Right kidney (tissue), 1 donor: ENCODE measurements around the gene AMACR.
"Not testable (repeated sequence)": the region's sequence is repeated elsewhere in the genome, so short reads cannot be mapped to it uniquely, and the experiment has no call there.

Experiments used
- DNase-seq: peaks from one replicate; pipeline ENCODE4 v3.0.0-alpha.2; 2016

Gene AMACR

DNA sequence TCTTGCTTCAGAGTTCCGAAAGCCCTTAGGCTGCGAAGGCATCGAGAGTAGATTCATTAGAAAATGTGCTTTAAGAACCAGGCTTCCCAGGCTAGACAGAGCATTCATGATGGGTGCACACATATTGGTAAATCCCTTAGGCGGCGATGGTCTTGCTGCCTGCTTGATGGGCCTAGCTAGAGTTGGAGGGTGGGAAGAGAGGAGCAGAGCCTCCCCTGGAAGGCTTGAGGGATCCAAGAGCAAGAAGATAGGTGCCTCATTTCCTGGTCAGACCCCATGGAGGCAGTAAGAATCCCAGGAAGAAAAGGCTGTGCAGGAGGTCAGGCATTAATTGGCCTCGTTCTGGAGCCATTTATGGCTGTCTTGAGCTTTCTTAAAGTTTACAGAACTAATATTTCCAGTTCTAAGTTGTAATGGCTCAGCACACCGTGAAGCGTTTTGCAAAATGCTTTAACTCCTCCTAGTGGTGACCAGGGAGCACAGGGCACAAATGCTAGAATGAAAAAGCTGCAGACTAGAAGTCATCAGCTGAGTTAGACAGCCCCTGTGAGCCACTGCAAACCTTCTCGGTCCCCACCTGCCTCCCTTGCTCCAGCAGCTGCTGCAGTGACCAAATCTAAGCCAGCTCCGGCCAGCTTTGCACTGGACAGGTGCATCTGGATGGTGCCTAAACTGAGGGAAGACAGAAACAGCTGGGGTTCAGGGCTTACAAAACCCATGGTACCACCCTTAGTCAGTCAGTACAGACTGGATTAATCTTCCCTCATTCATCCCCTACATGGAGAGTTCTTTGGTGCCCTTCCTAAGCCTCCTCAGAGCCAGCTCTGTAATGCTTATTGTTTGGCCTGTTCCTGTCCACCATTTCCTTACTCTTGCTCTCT lies 38.0 kb downstream of the AMACR start:
- peak; percentile 19 for DNase-seq

DNA sequence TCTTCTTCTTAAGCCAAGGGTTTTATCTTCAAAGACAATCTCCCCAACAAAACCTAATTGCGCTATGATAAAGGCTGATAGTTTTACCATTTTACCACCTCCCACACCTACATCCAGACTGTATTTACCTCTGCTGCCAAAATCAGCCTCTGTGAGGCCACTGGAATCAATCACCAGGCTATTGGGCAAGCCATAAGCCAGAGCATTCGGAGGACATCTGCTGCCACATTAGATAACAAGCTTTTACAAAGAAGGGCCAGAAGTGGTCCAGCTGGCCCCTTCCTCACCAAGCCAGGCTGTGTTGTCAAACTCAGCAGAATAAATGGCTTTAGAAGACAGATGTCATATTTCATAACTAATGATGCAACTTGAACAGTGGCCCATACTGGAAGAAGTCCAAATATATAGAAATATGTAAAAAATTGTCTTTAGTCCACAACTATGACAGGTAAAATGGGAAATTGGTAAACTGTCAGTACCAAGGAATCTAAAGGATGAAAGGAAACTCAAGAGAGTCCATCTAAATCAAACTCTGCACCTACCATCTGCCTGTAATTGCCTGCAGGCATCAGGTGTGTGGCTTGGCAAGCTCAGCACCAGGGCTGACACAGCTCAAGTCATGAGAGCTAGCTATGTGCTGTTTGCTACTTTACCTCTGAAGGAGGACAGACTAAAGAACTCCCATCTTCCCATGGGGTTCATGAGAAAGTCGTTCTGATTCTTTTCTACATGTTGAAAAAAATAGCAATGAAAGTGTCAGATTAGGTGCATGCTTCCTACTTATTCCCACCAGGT lies 39.4 kb downstream of the AMACR start:
- no peak for DNase-seq

DNA sequence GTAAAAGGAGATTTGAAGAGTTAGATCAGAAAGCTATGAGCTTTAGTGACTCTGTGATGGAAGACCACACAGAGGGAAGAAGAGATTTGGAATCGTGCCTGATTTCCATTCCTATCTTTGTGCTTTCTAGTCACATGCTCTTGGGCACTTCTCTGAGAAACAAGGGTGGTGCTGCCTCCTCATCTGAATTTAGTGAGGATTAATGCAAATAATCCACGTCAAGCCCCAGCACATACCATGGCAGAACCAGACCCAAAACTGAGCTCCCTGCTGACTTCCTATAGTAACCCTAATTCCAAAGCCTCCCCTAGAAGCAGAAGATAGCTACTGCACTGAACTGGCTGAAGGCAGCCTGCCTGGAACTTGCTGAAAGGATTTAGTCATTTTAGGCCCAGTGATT lies 41.0 kb downstream of the AMACR start:
- no peak for DNase-seq

DNA sequence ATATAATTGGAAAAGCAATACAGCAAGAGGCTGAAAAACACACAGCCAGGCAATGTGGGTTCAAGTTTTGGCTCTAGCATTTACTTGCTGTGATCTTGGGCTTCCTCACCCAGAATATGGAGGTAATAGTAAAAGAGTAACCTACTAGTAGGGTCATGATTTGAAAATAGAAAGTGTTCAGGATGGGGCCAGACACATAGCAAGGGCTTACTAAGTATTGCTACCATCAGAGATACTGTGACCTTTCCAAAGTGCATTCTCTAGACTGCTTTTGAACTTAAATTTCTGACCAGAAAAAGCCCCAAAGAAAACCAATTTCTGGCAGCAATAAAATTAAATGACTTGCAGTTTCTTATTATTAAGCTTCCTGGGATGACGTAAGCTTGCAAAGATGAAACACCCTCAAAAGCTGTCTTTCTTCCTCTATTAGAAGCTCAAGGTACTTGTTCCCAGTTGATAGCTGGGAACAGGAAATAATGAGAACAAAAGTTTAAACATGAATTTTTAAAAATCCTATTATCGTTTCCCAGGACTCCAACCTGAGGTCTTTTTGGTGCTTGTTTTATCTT lies 43.6 kb downstream of the AMACR start:
- DNase-seq, result no peak

DNA sequence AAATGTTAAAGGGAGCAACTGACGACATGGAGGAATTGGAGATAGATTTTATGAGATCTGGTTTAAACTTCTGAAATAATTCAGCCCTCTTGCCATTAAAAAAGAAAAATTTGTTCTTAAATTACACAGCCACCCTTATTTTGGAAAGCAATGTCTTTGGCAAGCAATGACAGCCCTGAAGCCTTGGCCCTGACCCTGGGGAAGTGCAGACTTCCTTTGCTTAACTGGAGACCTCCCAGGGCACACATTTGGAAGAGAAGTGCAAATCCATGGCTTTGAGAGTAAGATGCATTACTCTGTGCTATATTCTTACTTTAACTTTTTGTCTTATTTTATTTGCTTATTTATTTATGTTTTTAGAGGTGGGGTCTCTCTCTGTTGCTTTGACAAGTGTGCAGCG lies 49.7 kb downstream of the AMACR start:
- no peak for DNase-seq

DNA sequence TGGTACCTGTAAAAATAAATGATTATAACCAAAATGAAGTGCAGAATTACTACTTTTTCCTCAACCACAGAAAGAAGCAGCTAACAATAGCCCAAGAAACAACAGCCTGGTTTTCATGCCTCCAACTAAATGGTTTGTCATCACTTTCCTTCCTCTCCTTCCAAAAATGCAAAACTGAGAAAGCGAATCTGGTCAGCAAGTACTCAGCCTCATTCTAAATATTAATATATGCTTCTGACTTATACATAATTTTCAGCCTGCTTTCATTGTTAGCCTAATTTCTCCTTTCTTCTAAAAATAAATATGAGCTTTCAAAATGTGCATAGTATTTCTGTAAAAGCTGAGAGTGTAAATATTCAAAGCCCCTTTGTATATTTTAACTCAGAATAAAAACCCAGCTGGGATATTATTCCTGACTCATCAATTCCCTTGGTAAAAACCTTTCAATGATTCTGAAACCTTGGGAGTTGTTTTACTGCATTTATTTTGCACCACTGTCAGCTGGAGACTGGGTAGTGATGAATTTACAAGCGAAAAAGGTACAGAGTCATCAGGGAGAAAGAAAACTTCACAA lies 50.2 kb downstream of the AMACR start:
- no peak for DNase-seq

DNA sequence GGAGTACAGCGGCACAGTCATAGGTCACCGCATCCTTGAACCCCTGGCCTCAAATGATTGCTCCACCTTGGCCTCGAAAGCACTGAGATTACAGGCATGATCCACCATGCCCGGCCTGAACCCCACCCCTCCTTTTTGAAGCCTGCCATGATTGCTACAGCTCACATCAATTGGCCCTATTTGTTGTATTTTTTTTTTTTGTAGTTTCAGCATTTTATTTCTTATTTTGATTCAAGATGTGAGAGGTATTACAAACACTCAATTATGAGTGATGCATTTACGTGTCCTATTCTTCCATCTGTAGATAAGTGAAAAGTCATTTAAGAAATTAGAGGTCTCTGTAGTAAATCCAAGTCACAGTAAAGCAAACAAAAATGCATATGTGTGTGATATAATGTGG lies 55.7 kb downstream of the AMACR start:
- not testable (repeated sequence) for DNase-seq

DNA sequence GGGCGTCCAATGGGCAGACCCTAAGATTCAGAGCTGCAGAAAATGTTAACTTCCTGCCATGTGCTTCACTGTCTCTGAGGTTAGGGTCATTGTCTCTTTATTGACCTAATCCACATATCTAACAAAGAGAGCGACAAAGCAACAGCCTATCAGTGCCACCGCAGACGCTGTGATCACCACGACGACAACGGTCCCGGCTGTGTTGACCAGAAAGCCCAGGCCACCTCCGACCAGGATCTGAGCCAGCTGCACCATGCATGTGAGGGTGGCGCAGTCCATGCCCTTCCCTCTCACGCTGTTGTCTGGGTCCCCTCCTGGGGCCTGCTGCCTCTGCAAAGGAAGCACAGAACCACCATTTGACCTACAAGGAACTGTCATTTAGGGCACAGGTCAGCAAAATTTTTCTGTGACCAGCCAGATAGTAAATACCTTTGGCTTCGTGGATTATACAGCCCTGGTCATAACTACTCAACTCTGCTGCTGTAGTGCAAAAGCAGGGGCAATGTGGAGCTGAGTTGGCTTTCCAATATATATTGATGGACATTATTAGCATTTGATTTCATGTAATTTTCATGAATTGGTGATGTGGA lies 63.2 kb downstream of the AMACR start:
- no peak for DNase-seq

DNA sequence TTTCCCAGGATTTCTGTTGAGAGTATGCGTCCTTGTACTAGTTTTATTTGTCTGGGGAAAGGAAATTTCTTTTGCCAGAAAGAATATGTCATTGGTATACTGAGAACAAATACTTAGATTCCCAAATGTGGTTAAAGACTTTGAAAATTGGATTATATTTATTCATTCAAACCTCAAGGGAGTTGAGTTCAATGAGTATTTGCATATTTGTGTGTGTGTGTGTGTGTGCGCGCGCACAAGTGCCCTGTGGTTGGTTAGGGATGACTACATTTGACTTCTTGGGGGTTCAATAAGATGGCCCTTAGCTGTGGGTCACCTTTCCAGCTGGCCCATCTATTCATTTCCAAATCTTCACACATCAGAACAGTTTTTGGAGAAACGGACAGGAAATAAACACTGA lies 66.8 kb downstream of the AMACR start:
- no peak for DNase-seq

DNA sequence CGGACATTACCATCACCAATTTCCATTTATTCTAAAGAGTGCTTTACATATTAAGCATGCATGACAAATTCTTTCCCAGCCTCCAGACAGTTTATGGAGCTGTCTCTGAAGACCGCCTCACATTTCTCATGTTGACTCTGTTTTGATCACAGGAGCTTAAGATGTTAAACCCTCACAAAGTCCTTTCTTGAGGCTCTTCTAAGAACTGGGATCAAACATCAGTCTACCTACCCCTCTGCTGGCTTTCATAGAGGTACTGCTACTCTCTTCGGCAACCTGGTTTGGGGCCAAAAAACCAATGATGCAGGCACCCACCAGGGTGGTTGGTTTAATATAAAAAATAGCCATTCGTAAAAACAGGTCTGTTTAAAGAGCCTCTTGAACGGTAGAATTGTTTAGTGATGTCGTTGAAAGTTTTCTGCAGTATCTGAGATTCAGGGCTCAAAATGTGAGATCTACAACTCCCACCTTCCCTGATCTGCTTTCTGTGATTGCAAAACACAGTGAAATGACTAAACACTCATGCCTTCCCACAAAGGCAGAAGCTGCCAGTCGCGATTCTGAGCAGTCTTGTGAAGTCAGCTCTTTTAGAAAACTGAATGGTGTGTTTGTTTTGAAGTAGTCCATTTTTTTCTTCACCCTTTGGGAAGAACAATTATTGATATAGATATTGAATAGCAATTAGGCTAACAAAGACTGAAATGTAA lies 68.1 kb downstream of the AMACR start:
- DNase-seq, result no peak

DNA sequence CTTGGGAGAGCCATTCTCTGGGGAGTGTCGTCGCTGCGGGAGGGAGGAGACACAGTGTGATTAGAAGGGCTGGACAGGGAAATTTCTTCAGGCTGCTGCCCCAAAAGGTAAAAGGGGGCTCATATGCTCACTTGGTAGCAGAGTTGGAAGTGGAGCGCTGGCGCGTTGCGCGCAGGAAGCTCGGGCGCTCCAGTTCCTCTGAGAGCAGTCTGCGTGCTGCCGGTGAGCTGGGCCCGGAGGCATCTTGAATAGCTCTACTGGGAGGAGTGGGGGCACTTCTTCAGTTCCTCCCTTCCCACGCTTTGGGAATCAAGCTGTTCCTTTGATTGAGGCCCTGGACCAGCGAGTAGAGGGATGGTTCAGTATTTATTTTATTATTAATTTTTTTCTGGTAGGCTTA lies 69.0 kb downstream of the AMACR start:
- no peak for DNase-seq

DNA sequence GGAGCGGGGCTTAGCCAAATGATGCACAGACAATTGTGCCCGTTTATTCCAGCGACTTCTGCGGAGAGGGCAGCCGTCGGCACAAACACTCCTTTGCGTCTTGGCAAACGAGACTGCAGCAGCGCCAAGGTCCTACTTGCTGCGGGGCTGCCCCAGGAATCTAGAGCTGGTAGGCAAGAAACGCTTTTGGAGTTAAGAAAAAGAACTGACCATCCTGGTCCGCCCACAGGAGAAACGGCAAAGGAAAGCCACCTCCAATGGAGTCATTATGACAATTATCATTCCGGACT lies 69.4 kb downstream of the AMACR start:
- DNase-seq, result no peak

DNA sequence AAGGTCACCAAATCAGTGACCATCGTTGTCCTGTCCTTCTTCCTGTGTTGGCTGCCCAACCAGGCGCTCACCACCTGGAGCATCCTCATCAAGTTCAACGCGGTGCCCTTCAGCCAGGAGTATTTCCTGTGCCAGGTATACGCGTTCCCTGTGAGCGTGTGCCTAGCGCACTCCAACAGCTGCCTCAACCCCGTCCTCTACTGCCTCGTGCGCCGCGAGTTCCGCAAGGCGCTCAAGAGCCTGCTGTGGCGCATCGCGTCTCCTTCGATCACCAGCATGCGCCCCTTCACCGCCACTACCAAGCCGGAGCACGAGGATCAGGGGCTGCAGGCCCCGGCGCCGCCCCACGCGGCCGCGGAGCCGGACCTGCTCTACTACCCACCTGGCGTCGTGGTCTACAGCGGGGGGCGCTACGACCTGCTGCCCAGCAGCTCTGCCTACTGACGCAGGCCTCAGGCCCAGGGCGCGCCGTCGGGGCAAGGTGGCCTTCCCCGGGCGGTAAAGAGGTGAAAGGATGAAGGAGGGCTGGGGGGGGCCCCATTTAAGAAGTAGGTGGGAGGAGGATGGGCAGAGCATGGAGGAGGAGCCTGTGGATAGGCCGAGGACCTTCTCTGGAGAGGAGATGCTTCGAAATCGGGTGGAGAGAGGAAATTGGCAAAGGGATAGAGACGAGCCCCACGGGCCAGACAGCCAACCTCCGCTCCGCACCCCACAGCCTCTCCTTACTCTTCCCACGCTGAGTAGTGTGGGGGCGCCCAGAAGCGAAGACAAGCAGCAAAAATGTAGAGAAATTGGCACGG lies 69.9 kb downstream of the AMACR start:
- DNase-seq, result peak; percentile 9

DNA sequence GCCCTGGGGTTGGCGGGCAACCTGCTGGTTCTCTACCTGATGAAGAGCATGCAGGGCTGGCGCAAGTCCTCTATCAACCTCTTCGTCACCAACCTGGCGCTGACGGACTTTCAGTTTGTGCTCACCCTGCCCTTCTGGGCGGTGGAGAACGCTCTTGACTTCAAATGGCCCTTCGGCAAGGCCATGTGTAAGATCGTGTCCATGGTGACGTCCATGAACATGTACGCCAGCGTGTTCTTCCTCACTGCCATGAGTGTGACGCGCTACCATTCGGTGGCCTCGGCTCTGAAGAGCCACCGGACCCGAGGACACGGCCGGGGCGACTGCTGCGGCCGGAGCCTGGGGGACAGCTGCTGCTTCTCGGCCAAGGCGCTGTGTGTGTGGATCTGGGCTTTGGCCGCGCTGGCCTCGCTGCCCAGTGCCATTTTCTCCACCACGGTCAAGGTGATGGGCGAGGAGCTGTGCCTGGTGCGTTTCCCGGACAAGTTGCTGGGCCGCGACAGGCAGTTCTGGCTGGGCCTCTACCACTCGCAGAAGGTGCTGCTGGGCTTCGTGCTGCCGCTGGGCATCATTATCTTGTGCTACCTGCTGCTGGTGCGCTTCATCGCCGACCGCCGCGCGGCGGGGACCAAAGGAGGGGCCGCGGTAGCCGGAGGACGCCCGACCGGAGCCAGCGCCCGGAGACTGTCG lies 70.7 kb downstream of the AMACR start:
- DNase-seq, result peak; percentile 6

DNA sequence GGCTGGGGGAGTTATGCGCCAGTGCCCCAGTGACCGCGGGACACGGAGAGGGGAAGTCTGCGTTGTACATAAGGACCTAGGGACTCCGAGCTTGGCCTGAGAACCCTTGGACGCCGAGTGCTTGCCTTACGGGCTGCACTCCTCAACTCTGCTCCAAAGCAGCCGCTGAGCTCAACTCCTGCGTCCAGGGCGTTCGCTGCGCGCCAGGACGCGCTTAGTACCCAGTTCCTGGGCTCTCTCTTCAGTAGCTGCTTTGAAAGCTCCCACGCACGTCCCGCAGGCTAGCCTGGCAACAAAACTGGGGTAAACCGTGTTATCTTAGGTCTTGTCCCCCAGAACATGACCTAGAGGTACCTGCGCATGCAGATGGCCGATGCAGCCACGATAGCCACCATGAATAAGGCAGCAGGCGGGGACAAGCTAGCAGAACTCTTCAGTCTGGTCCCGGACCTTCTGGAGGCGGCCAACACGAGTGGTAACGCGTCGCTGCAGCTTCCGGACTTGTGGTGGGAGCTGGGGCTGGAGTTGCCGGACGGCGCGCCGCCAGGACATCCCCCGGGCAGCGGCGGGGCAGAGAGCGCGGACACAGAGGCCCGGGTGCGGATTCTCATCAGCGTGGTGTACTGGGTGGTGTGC lies 71.4 kb downstream of the AMACR start, which contains the start of gene RXFP3:
Gene RXFP3, plus strand, starts transcription at position 6 of the 636 bp plus-strand sequence. Its CDS starts 355 bp downstream, at position 361.
- DNase-seq, result no peak
